GM18909 (cell line): ENCODE data around the gene PLK5.

ENCODE experiments used
- ATAC-seq: cut with Tn5 transposase; IDR thresholded peaks from one replicate; pipeline ENCODE4 v1.9.1; 2021; ENCODE audit warnings: mild to moderate bottlenecking; ENCODE audit not compliant: unreplicated experiment, poor library complexity

The PLK5 gene

GRCh38 chr19:1551068-1552040 is 27.5 kb downstream of the PLK5 start:
- no peak for ATAC-seq

- no peak for ATAC-seq
These were observed 29.5 kb downstream of the PLK5 start for GRCh38 chr19:1553415-1553814.

- ATAC-seq: no peak
These were observed 31.1 kb downstream of the PLK5 start for GRCh38 chr19:1554968-1555367.

GRCh38 chr19:1555487-1556389 is 31.9 kb downstream of the PLK5 start:
- no peak for ATAC-seq

GRCh38 chr19:1556390-1557070 is 32.7 kb downstream of the PLK5 start:
- ATAC-seq: no peak

- no peak for ATAC-seq
These were observed 34.7 kb downstream of the PLK5 start for GRCh38 chr19:1558552-1558951.

GRCh38 chr19:1560286-1560882 is 36.5 kb downstream of the PLK5 start:
- no peak for ATAC-seq

GRCh38 chr19:1561236-1561842 is 37.5 kb downstream of the PLK5 start:
- no peak for ATAC-seq

GRCh38 chr19:1563251-1563650 is 39.4 kb downstream of the PLK5 start:
- no peak for ATAC-seq

GRCh38 chr19:1566392-1567115 is 42.7 kb downstream of the PLK5 start:
- no peak for ATAC-seq

- ATAC-seq: no peak
These were observed 43.4 kb downstream of the PLK5 start for GRCh38 chr19:1567116-1567847.

- ATAC-seq: no peak
These were observed 44.0 kb downstream of the PLK5 start for GRCh38 chr19:1567848-1568227.

GRCh38 chr19:1568320-1569019 is 44.6 kb downstream of the PLK5 start, which contains the start of gene MEX3D:
MEX3D (minus strand) TSS chr19:1568325; CDS start chr19:1568058, 267 bp downstream.
- peak; percentile 46 for ATAC-seq

- ATAC-seq: no peak
These were observed 46.1 kb downstream of the PLK5 start for GRCh38 chr19:1569997-1570396.

GRCh38 chr19:1570836-1571235 is 47.0 kb downstream of the PLK5 start:
- ATAC-seq: no peak

- ATAC-seq: no peak
These were observed 47.5 kb downstream of the PLK5 start for GRCh38 chr19:1571358-1571757.

GRCh38 chr19:1572795-1573194 is 48.9 kb downstream of the PLK5 start:
- ATAC-seq: no peak
